ENCODE data around the gene PABPN1L.

Gene PABPN1L

GRCh38 chr16:88866151-88866920 lies at the start of gene PABPN1L:
TSS of gene PABPN1L (minus strand) at chr16:88866660. CDS start at chr16:88866606, 54 bp downstream.
- DNase-seq (ENCODE audit: low spot score): no peak
- no peaks in the 10 kb centered on the region for H3K4me1 Mint-ChIP-seq (ENCODE audit: low read depth)
- peaks cover 7% of the 10 kb centered on the region for H3K27me3 Mint-ChIP-seq (ENCODE audit: low read depth)
- no peak within 1 kb of the TSS for H3K4me3 Mint-ChIP-seq
- H3K27ac Mint-ChIP-seq: no peak within 1 kb of the TSS
- H3K9me3 Mint-ChIP-seq: no peaks in the 10 kb centered on the region
- H3K36me3 Mint-ChIP-seq (ENCODE audit: low read depth): no peaks in the 10 kb centered on the region

- DNase-seq (ENCODE audit: low spot score): no peak
- Mint-ChIP-seq H3K9me3 (peaks cover 5% of the 10 kb centered on the region), H3K36me3 (ENCODE audit: low read depth) (no peaks in the 10 kb centered on the region), H3K27ac (no peak overlapping the region), H3K27me3 (ENCODE audit: low read depth) (no peaks in the 10 kb centered on the region), H3K4me3 (no peak overlapping the region), H3K4me1 (ENCODE audit: low read depth) (no peaks in the 10 kb centered on the region)
Observed at GRCh38 chr16:88915639-88916327, 49.3 kb upstream of the PABPN1L start.

- no peaks in the 10 kb centered on the region for H3K36me3 Mint-ChIP-seq (ENCODE audit: low read depth)
- no peak overlapping the region for H3K27ac Mint-ChIP-seq
- no peak for DNase-seq (ENCODE audit: low spot score)
- H3K4me3 Mint-ChIP-seq: no peak overlapping the region
- H3K9me3 Mint-ChIP-seq: peaks cover 5% of the 10 kb centered on the region
- H3K4me1 Mint-ChIP-seq (ENCODE audit: low read depth): no peaks in the 10 kb centered on the region
- no peaks in the 10 kb centered on the region for H3K27me3 Mint-ChIP-seq (ENCODE audit: low read depth)
Observed at GRCh38 chr16:88914750-88915368, 48.4 kb upstream of the PABPN1L start.

- Mint-ChIP-seq H3K27me3 (ENCODE audit: low read depth) (no peaks in the 10 kb centered on the region), H3K4me3 (no peak overlapping the region), H3K27ac (no peak overlapping the region), H3K36me3 (ENCODE audit: low read depth) (no peaks in the 10 kb centered on the region), H3K9me3 (peaks cover 5% of the 10 kb centered on the region), H3K4me1 (ENCODE audit: low read depth) (no peaks in the 10 kb centered on the region)
- no peak for DNase-seq (ENCODE audit: low spot score)
Observed at GRCh38 chr16:88913870-88914269, 47.4 kb upstream of the PABPN1L start.

GRCh38 chr16:88913001-88913612 lies 46.6 kb upstream of the PABPN1L start:
- Mint-ChIP-seq H3K27me3 (ENCODE audit: low read depth) (no peaks in the 10 kb centered on the region), H3K36me3 (ENCODE audit: low read depth) (no peaks in the 10 kb centered on the region), H3K9me3 (peaks cover 5% of the 10 kb centered on the region), H3K4me1 (ENCODE audit: low read depth) (no peaks in the 10 kb centered on the region), H3K4me3 (no peak overlapping the region), H3K27ac (no peak overlapping the region)
- no peak for DNase-seq (ENCODE audit: low spot score)

GRCh38 chr16:88912556-88912955 lies 46.1 kb upstream of the PABPN1L start:
- no peaks in the 10 kb centered on the region for H3K27me3 Mint-ChIP-seq (ENCODE audit: low read depth)
- no peaks in the 10 kb centered on the region for H3K36me3 Mint-ChIP-seq (ENCODE audit: low read depth)
- peaks cover 5% of the 10 kb centered on the region for H3K9me3 Mint-ChIP-seq
- DNase-seq (ENCODE audit: low spot score): no peak
- H3K4me3 Mint-ChIP-seq: no peak overlapping the region
- H3K27ac Mint-ChIP-seq: no peak overlapping the region
- H3K4me1 Mint-ChIP-seq (ENCODE audit: low read depth): no peaks in the 10 kb centered on the region

GRCh38 chr16:88911946-88912310 lies 45.5 kb upstream of the PABPN1L start:
- Mint-ChIP-seq H3K9me3 (peaks cover 5% of the 10 kb centered on the region), H3K4me1 (ENCODE audit: low read depth) (no peaks in the 10 kb centered on the region), H3K36me3 (ENCODE audit: low read depth) (no peaks in the 10 kb centered on the region), H3K4me3 (no peak overlapping the region), H3K27ac (no peak overlapping the region), H3K27me3 (ENCODE audit: low read depth) (no peaks in the 10 kb centered on the region)
- no peak for DNase-seq (ENCODE audit: low spot score)

GRCh38 chr16:88911136-88911945 lies 44.9 kb upstream of the PABPN1L start:
- no peak overlapping the region for H3K27ac Mint-ChIP-seq
- no peak for DNase-seq (ENCODE audit: low spot score)
- H3K9me3 Mint-ChIP-seq: peaks cover 5% of the 10 kb centered on the region
- H3K4me1 Mint-ChIP-seq (ENCODE audit: low read depth): no peaks in the 10 kb centered on the region
- no peaks in the 10 kb centered on the region for H3K36me3 Mint-ChIP-seq (ENCODE audit: low read depth)
- H3K27me3 Mint-ChIP-seq (ENCODE audit: low read depth): no peaks in the 10 kb centered on the region
- H3K4me3 Mint-ChIP-seq: no peak overlapping the region

GRCh38 chr16:88910284-88911135 lies 44.0 kb upstream of the PABPN1L start:
- no peak for DNase-seq (ENCODE audit: low spot score)
- Mint-ChIP-seq H3K36me3 (ENCODE audit: low read depth) (no peaks in the 10 kb centered on the region), H3K4me3 (no peak overlapping the region), H3K27me3 (ENCODE audit: low read depth) (no peaks in the 10 kb centered on the region), H3K4me1 (ENCODE audit: low read depth) (no peaks in the 10 kb centered on the region), H3K9me3 (no peaks in the 10 kb centered on the region), H3K27ac (no peak overlapping the region)

GRCh38 chr16:88909431-88910210 lies 43.2 kb upstream of the PABPN1L start:
- DNase-seq (ENCODE audit: low spot score): no peak
- Mint-ChIP-seq H3K4me1 (ENCODE audit: low read depth) (no peaks in the 10 kb centered on the region), H3K4me3 (no peak overlapping the region), H3K9me3 (no peaks in the 10 kb centered on the region), H3K27ac (no peak overlapping the region), H3K36me3 (ENCODE audit: low read depth) (no peaks in the 10 kb centered on the region), H3K27me3 (ENCODE audit: low read depth) (no peaks in the 10 kb centered on the region)

GRCh38 chr16:88908307-88908706 lies 41.8 kb upstream of the PABPN1L start:
- Mint-ChIP-seq H3K4me3 (no peak overlapping the region), H3K27me3 (ENCODE audit: low read depth) (no peaks in the 10 kb centered on the region), H3K9me3 (no peaks in the 10 kb centered on the region), H3K4me1 (ENCODE audit: low read depth) (no peaks in the 10 kb centered on the region), H3K36me3 (ENCODE audit: low read depth) (no peaks in the 10 kb centered on the region), H3K27ac (no peak overlapping the region)
- no peak for DNase-seq (ENCODE audit: low spot score)

- Mint-ChIP-seq H3K27me3 (ENCODE audit: low read depth) (no peaks in the 10 kb centered on the region), H3K9me3 (no peaks in the 10 kb centered on the region), H3K27ac (no peak overlapping the region), H3K4me1 (ENCODE audit: low read depth) (no peaks in the 10 kb centered on the region), H3K36me3 (ENCODE audit: low read depth) (no peaks in the 10 kb centered on the region), H3K4me3 (no peak overlapping the region)
- DNase-seq (ENCODE audit: low spot score): no peak
Observed at GRCh38 chr16:88907768-88908167, 41.3 kb upstream of the PABPN1L start.
